ENCODE data around the gene MICU2. TPM values are rescaled to one million over a fixed set of nuclear protein-coding genes. Genes with fewer than 3 reads are reported as not detected.

MICU2 gene
- total and polyA plus RNA-seq, 2 donors (not counting 3 experiments of a cell fraction or from before 2014, with no cell fraction given), result 24.0 to 36.7 TPM

DNA sequence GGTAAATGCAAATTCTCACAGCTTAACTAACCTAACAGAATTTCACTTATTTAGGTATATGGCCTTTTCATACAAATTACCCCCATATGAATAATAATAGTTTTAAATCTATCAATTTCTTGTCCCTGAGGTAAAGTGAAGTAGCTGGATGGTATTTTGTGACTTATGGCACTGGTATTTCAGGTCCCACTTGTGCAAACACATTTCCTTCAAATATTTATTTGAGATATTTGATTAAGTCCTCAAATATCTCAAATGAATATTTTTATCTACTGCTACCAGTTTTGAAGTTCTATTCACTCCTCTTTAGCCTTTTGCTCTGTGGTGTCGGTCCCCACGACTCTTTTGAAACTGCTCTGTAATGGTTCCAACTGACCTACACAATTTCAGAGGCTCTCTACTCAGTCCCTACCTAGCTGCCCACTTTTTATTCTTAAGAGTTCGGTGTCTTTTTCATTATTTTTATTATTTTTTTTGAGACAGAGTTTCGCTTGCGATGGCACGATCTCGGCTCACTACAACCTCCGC is 85.3 kb downstream of the MICU2 start:
- no peak overlapping the region for H3K9ac ChIP-seq (replicated peaks; ENCODE audit: extremely low read depth, insufficient read depth, low read length)

More for the DNA sequence above, 85.3 kb downstream of the MICU2 start:
- no peak overlapping the region for H2AFZ ChIP-seq (ENCODE audit: low read depth, low read length)
- peaks cover 5% of the 10 kb centered on the region for H3K9me1 ChIP-seq (replicated peaks; ENCODE audit: control insufficient read depth, extremely low read depth, insufficient read depth, low read length)
- TF ChIP-seq POLR2A (IDR thresholded peaks at IDR 0.05; ENCODE audit: low read depth, low read length) (no peak), GATA2 (IDR thresholded peaks at IDR 0.05; ENCODE audit: insufficient read depth, insufficient read length, low read depth, low read length) (no peak), CTCF (IDR thresholded peaks at IDR 0.05; ENCODE audit: extremely low read depth in 1 of 2, insufficient read depth in 1 of 2, low read depth in 1 of 2, low read length in 2 of 2) (no peak), POLR2AphosphoS5 (IDR thresholded peaks at IDR 0.05; ENCODE audit: insufficient read depth, low read depth, low read length) (no peak), MYC (IDR thresholded peaks at IDR 0.05; ENCODE audit: low read depth, low read length) (no peak), JUN (IDR thresholded peaks at IDR 0.05; ENCODE audit: borderline replicate concordance, insufficient read depth, insufficient read length, low read depth) (no peak), EZH2 (IDR thresholded peaks at IDR 0.05; ENCODE audit: borderline replicate concordance, low read depth, low read length, severe bottlenecking) (no peak), FOS (IDR thresholded peaks at IDR 0.05; ENCODE audit: borderline replicate concordance, insufficient read depth, low read length) (no peak)
- TF ChIP-seq, protein P1, sequence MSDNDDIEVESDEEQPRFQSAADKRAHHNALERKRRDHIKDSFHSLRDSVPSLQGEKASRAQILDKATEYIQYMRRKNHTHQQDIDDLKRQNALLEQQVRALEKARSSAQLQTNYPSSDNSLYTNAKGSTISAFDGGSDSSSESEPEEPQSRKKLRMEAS (IDR thresholded peaks at IDR 0.05; ENCODE audit: insufficient read depth, insufficient read length), result no peak
- intact Hi-C loops (cut with micrococcal nuclease), result no loop called here
- H3K4me2 ChIP-seq (ENCODE audit: insufficient read depth, low read length), result no peak overlapping the region
- no peak overlapping the region for H3K4me3 ChIP-seq (replicated peaks in 1 of 3; ENCODE audit: insufficient read depth in 1 of 3, low read depth in 1 of 3, low read length in 3 of 3)
- no peaks in the 10 kb centered on the region for H3K9me3 ChIP-seq (replicated peaks; ENCODE audit: control insufficient read depth, insufficient read depth, low read length)
- H3K4me1 ChIP-seq (ENCODE audit: control insufficient read depth, extremely low read depth, insufficient read depth, low read length), result no peaks in the 10 kb centered on the region
- DNase-seq (ENCODE audit: low read depth, low spot score) (no peak), FAIRE-seq (no peak)
- BruUV-seq (replicated peaks), result no TSS peak
- POLR2A ChIA-PET, result no interaction called here
- H3K27me3 ChIP-seq (ENCODE audit: control insufficient read depth in 2 of 2, insufficient read depth in 2 of 2, low read length in 2 of 2), result no peaks in the 10 kb centered on the region
- no peaks in the 10 kb centered on the region for H4K20me1 ChIP-seq (replicated peaks; ENCODE audit: control insufficient read depth, extremely low read depth, insufficient read depth, low read length)
- H3K79me2 ChIP-seq (ENCODE audit: control insufficient read depth, insufficient read depth, low read length), result no peaks in the 10 kb centered on the region
- dilution Hi-C loops (cut with MboI; ENCODE audit: extremely low pct_ligation_motif_present, low sequenced_read_pairs), result no loop called here
- H3K36me3 ChIP-seq (ENCODE audit: control insufficient read depth in 2 of 2, extremely low read depth in 1 of 2, insufficient read depth in 2 of 2, low read length in 2 of 2), result peaks cover 0 to 1% of the 10 kb centered on the region in 2 experiments
- CTCF ChIA-PET, result no interaction called here
- no peak overlapping the region for H3K27ac ChIP-seq (ENCODE audit: insufficient read depth, low read depth, low read length)

Data from endothelial cell of umbilical vein (primary cell).